ENCODE results near the gene CD44. TPM values are rescaled to one million over a fixed set of nuclear protein-coding genes. Genes with fewer than 3 reads are reported as not detected.

Gene CD44
- total RNA-seq, 4 donors from 2014 or later = 164 to 302 (median 189) TPM

DNA sequence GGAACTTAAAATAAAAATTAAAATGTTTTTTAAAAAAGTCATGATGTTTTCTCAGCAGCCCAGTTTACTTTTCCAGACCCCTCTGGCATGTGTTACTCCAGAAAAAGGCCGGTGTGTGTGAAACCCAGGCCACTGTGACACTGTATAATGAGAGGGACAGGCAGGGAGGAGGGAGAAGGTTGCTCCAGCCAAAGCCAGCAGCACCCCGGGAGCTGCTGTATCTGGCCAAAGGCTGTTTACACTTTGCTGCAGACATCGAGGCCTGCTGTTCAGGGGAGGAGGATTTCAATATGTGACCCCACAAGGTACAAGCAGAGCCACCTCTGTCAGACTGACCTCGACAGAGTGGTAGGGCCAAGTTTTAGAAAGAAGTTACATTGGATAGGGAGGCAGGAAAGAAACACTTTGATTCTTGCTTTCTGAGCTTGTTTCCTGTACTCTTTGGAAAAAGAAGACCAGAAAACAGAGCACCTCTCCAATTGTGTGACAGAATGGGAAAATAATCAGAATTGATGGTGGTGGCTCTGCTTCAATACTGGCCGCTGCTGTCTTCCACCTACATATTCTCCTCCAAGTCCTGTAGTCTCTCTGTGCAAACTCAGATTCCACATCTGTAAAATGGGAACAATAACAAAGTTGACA lies 41.0 kb upstream of the CD44 start:
- Histone ChIP-seq H3K4me3 (replicated peaks in 1 of 3) (no peak overlapping the region), H3K27ac (no peak overlapping the region), H3K36me3 (no peaks in the 10 kb centered on the region), H3K9me3 (no peaks in the 10 kb centered on the region), H3K4me1 (peaks cover 0 to 12% of the 10 kb centered on the region in 2 donors), H3K27me3 (no peaks in the 10 kb centered on the region)
- no peak for DNase-seq
- TF ChIP-seq POLR2A (IDR thresholded peaks at IDR 0.05) = no peak
- 53 to 56% methylated on average over 5 of the region's 5 CpGs for WGBS, 2 donors
- intact Hi-C loops (cut with DNase I) = no loop called here

DNA sequence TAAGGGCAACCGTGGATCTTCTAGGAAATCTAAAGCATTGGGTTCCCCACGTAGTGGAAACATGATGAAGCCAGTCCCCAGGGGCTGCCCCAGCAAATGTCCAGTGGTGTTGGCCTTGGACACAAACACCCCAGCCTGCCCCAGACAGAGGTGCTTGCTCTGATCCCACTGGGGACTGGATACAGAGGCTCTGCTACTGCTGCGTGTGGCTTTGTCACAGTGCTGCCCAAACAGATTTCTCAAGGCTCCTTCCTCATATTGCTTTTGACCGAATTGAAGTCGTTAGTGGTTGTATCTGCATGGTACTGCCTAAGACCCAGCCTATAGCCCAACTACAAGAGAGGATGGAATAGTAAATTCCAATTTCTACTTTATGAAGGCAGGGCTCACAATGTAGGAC lies 40.1 kb upstream of the CD44 start:
- no peak overlapping the region for H3K4me3 ChIP-seq (replicated peaks in 1 of 3)
- no peaks in the 10 kb centered on the region for H3K27me3 ChIP-seq
- 77 to 82% methylated on average over 5 of the region's 5 CpGs for WGBS, 2 donors
- peak overlapping the region in 1 of 3 donors; percentile 52 for H3K27ac ChIP-seq
- H3K36me3 ChIP-seq = no peaks in the 10 kb centered on the region
- TF ChIP-seq POLR2A (IDR thresholded peaks at IDR 0.05) = no peak
- H3K4me1 ChIP-seq = peaks cover 0 to 12% of the 10 kb centered on the region in 2 donors
- no peaks in the 10 kb centered on the region for H3K9me3 ChIP-seq
- DNase-seq = no peak
- intact Hi-C loops (cut with DNase I) = no loop called here

DNA sequence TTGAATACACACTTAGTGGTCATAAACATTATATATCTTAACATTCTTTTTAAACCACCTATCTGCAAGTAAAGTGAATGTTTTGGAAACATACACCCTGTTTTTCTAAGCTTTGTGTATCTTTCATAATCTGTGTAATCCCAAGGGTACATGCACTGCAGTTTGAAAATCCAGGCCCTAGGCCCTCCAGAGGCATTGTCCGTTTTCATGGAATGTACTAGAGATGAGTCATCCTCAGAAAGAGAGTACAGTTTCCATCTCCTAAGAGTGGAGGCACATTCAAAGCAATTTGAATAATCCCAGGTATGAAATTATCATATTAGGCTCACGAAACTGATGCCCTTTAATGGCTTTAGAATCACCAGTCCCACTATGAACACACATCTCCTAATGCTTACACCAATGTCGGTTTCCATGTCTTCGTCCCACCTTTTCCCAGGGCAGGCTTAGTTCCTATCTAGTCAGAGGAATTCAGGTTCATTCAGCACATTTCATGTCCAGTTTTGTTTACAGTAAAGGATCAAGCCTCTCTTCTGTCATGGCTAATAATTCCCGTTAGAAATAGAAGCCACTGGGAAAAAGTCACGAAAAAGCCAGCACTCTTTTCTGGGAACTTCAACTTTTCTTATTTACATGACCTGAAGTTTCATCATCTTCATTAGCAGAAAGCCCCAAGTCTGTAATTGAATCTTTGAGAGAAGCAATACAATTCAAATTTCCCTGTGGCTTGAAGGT lies 39.5 kb upstream of the CD44 start:
- peaks cover 0 to 12% of the 10 kb centered on the region in 2 donors for H3K4me1 ChIP-seq
- 66 to 73% methylated on average over 6 of the region's 6 CpGs for WGBS, 2 donors

DNA sequence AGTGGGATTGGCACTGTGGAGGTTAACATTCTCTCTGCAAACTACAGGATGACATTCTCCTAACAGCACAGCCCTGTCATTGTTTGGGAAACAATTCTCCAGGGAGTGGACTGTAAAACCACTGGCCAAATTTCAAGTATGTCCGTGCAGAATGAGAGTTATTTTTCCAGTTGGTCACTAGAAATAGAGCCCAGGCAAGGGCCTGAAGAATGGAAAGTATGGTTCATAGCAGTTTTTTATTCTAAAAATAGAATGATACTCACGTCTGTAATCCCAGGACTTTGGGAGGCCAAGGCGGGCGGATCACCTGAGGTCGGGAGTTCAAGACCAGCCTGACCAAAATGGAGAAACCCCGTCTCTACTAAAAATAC lies 39.0 kb upstream of the CD44 start:
- intact Hi-C loops (cut with DNase I) = no loop called here
- Histone ChIP-seq H3K9me3 (no peaks in the 10 kb centered on the region), H3K4me1 (peaks cover 0 to 12% of the 10 kb centered on the region in 2 donors), H3K27me3 (no peaks in the 10 kb centered on the region), H3K36me3 (no peaks in the 10 kb centered on the region), H3K27ac (peak overlapping the region in 1 of 3 donors; percentile 27), H3K4me3 (replicated peaks in 1 of 3) (no peak overlapping the region)
- 45 to 53% methylated on average over 6 of the region's 6 CpGs for WGBS, 2 donors
- no peak for TF ChIP-seq POLR2A (IDR thresholded peaks at IDR 0.05)
- TF ChIP-seq, protein P1, sequence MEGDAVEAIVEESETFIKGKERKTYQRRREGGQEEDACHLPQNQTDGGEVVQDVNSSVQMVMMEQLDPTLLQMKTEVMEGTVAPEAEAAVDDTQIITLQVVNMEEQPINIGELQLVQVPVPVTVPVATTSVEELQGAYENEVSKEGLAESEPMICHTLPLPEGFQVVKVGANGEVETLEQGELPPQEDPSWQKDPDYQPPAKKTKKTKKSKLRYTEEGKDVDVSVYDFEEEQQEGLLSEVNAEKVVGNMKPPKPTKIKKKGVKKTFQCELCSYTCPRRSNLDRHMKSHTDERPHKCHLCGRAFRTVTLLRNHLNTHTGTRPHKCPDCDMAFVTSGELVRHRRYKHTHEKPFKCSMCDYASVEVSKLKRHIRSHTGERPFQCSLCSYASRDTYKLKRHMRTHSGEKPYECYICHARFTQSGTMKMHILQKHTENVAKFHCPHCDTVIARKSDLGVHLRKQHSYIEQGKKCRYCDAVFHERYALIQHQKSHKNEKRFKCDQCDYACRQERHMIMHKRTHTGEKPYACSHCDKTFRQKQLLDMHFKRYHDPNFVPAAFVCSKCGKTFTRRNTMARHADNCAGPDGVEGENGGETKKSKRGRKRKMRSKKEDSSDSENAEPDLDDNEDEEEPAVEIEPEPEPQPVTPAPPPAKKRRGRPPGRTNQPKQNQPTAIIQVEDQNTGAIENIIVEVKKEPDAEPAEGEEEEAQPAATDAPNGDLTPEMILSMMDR (IDR thresholded peaks at IDR 0.05) = no peak
- no peak for DNase-seq

More for the DNA sequence above, 39.5 kb upstream of the CD44 start:
- Histone ChIP-seq H3K9me3 (no peaks in the 10 kb centered on the region), H3K4me3 (replicated peaks in 1 of 3) (no peak overlapping the region), H3K27me3 (no peaks in the 10 kb centered on the region), H3K36me3 (no peaks in the 10 kb centered on the region), H3K27ac (peak overlapping the region in 2 of 3 donors; percentile 10 to 52)
- TF ChIP-seq, protein P1 (IDR thresholded peaks at IDR 0.05) = no peak
- TF ChIP-seq POLR2A (IDR thresholded peaks at IDR 0.05) = no peak
- intact Hi-C loops (cut with DNase I) = no loop called here
- DNase-seq = no peak

DNA sequence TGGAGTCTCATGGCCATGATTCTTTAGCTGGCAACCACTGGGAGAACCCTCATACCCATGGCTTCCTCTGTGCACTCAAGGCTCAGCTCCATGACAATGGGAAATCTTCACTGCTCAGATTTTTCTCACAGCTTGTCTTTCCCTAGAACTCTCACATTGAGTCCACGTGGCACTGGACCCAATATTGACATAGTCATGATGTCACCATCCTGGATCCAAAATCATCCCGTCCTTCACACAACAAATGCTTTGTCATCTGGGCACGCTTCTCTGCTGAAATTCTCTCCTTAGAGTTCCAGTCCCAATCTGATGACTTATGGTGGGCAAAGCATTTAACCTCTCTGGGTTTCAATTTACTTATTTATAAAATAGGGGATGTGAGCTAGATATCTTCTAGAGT lies 37.7 kb upstream of the CD44 start:
- DNase-seq = no peak
- H3K4me3 ChIP-seq (replicated peaks in 1 of 3) = no peak overlapping the region
- WGBS, 2 donors = 83 to 90% methylated on average over 3 of the region's 3 CpGs
- no peaks in the 10 kb centered on the region for H3K36me3 ChIP-seq
- H3K27me3 ChIP-seq = no peaks in the 10 kb centered on the region
- intact Hi-C loops (cut with DNase I) = no loop called here
- peaks cover 0 to 19% of the 10 kb centered on the region in 2 donors for H3K4me1 ChIP-seq
- TF ChIP-seq POLR2A (IDR thresholded peaks at IDR 0.05) = no peak
- TF ChIP-seq, protein P1 (IDR thresholded peaks at IDR 0.05) = no peak
- H3K9me3 ChIP-seq = no peaks in the 10 kb centered on the region
- no peak overlapping the region for H3K27ac ChIP-seq

DNA sequence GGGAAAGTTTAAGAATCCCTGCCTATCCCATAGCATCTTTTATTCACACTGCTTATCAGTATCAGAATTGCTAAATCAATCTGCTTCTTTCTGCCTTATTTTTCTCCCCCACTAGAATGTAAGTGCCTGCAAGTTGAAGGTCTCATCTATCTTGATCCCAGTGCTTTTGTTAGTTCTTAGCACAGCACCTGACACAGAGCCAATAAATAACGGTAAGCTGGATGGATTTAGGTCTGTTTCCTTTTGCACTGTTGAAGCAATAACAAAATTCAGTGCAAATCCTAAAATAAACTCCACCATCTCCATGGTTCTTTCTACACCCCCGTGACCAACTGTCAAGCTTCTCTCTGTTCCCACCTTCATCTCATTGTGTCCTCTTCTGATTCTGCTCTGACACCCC lies 36.7 kb upstream of the CD44 start:
- H3K27ac ChIP-seq = no peak overlapping the region
- H3K9me3 ChIP-seq = no peaks in the 10 kb centered on the region
- WGBS, 2 donors = 62 to 66% methylated on average over 2 of the region's 2 CpGs
- peaks cover 0 to 19% of the 10 kb centered on the region in 2 donors for H3K4me1 ChIP-seq
- DNase-seq = no peak
- no peaks in the 10 kb centered on the region for H3K36me3 ChIP-seq
- no peak overlapping the region for H3K4me3 ChIP-seq (replicated peaks in 1 of 3)
- intact Hi-C loops (cut with DNase I) = no loop called here
- H3K27me3 ChIP-seq = no peaks in the 10 kb centered on the region
- no peak for TF ChIP-seq POLR2A (IDR thresholded peaks at IDR 0.05)
- TF ChIP-seq, protein P1 (IDR thresholded peaks at IDR 0.05) = no peak

Measured in thyroid gland (tissue), 4 donors.